GM18505 (cell line): ENCODE results near the gene GBP7.
"Not testable (repeated sequence)": the region's sequence is repeated elsewhere in the genome, so short reads cannot be mapped to it uniquely, and the experiment has no call there.

Source experiments
- ATAC-seq: cut with Tn5 transposase; IDR thresholded peaks from one replicate; pipeline ENCODE4 v1.9.1; 2021; ENCODE audit not compliant: unreplicated experiment
- POLR2A ChIP-seq: IDR thresholded peaks from 4 replicates; pipeline ENCODE4 v1.6.1; 2011; ENCODE audit warnings: borderline replicate concordance; ENCODE audit not compliant: insufficient read depth, insufficient read length; ENCODE audit errors: extremely low read depth

Gene GBP7

DNA sequence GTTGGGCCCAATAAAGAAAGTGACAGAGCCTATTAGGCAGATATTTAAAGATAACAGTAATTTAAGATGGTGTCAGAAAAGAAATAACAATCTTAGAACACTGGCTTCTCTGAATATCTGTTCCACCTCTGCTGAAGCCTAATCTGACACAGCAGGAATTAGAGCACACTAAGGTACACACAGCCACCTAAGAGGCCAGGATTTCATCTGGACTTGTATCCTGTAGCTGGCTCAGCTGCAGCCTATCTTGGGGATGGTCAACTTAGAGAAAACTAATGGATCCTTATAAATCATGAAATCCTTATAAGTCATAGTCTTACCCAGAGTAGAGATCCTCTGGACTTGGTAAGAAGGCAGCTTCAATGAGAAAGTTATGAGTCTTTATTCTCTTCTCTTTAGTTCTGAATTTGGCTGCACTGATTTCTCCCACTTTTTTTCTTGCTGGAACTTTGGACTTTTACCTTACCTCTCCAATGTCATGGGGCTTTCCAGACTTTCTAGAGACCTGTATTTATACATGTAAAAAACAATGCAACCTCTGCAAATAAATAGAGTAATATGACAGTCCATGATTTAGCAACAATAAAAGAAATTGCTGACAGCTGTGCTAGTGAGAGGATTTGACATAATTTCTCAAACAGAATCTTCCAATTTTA, at the start of gene GBP7:
Gene GBP7, minus strand, starts transcription at position 403 of the 656 bp plus-strand sequence. CDS start 4,068 bp downstream, outside the sequence.
- no peak for ATAC-seq
- TF ChIP-seq POLR2A, result no peak

DNA sequence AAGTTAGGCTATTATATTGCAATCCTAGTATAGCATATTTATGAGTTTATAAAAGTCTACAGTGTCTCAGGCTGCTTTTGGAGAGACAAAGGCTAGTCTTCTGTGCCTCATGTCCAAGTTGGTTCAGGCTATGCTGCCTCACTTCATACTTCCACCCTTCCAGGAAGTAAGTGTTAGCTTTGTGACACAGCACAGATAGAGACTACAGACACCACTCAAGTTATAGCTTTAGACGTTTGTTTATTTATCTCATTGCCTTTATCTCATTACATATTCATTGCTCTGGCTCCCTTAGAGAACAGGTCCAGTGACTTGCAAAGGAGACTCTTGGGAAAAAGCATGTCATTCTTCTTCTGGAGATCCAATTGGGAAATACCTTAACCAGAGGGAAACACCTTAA, 45.5 kb upstream of the GBP7 start:
- ATAC-seq, result no peak
- TF ChIP-seq POLR2A, result no peak

DNA sequence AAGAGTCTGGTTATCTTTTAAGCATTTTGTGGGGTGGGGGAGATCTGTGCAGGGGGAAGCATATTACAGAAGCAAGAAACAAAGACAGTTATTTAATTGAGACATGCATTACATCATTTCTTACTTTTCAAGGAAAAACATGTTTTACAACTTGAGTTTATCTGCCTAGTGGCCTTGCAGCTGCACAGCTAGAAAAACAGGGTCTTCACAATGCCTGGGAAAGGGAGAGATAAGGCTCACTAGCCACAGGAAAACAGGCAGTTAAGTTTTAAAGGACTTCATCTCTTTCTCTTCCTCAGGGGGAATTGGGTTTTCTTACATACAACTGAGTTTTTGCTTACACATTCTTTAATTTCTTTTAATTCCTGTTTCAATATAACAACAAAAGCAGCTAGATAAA, 44.0 kb upstream of the GBP7 start:
- ATAC-seq, result not testable (repeated sequence)

DNA sequence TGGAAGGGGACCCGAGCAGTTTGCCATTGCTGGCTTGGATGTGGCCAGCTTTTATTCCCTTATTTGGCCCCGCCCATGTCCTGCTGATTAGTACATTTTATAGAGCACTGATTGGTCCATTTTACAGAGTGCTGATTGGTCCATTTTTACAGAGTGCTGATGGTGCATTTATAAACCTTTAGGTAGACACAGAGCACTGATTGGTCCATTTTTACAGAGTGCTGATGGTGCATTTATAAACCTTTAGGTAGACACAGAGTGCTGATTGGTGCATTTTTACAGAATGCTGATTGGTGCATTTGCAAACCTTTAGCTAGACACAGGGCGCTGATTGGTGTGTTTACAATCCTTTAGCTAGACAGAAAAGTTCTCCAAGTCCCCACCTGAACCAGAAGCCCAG, 43.1 kb upstream of the GBP7 start:
- not testable (repeated sequence) for ATAC-seq

GRCh38 chr1:89213347-89213746, 37.5 kb upstream of the GBP7 start:
- no peak for ATAC-seq

DNA sequence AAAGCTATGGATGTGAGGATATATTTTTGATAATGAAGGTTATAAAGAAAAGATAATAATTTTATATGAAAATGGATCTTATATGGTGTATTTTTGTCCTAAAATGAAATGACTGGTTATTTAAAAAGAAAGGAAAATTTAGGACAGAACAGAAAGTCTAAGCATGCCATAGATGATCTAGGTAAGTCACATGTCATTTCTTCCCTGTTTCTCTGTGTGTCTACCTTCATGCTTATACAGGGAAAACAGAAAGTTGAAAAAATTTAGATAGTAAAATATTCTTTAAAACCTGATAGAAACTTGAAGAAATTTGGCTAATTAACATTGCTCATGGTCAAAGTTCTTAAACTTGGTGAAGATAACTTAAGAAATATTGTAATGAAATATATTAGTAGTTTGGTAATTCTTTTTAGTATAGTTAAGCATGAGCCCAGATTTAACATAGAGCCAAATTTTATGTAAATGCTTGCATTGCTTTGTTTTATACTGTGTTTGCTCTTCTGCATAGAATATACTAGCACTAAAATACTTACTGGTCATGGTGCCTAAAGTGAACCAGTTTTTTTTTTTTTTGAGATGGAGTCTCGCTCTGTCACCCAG, 35.3 kb upstream of the GBP7 start:
- no peak for ATAC-seq
- TF ChIP-seq POLR2A, result no peak

More at GRCh38 chr1:89213347-89213746, 37.5 kb upstream of the GBP7 start:
- no peak for TF ChIP-seq POLR2A

DNA sequence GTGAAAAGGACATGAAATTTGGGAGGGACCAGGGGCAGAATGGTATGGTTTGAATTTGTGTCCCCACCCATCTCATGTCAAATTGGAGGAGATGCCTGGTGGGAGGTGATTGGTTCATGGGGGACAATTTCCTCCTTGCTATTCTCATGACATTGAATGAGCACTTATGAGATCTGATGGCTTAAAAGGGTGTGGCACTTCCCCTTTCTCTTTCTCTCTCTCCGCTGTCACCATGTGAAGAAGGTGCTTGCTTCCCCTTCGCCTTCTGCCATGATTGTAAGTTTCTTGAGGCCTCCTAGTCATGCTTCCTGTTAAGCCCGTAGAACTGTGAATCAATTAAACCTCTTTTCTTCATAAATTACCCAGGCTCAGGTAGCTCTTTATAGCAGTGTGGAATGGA, 30.6 kb upstream of the GBP7 start:
- TF ChIP-seq POLR2A, result no peak
- no peak for ATAC-seq

DNA sequence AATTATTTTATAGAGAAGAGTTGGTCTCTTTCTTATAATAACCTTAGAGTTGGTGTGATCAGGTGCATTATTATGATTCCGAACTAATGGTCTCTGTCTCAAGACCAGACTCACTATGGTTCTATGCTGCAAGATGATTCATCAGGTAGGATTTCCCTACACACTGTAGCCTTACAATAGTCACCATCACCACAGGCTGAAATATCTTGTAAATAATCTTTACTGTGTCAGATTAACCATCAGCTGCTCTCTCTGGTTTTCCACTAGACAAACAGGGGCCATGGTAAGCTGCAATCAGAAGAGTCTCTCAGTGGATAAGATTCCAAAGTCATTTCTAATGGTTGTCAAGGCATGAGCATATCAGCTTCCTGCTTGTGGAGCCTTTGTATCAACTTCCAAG, 27.4 kb upstream of the GBP7 start:
- no peak for ATAC-seq
- TF ChIP-seq POLR2A, result no peak

DNA sequence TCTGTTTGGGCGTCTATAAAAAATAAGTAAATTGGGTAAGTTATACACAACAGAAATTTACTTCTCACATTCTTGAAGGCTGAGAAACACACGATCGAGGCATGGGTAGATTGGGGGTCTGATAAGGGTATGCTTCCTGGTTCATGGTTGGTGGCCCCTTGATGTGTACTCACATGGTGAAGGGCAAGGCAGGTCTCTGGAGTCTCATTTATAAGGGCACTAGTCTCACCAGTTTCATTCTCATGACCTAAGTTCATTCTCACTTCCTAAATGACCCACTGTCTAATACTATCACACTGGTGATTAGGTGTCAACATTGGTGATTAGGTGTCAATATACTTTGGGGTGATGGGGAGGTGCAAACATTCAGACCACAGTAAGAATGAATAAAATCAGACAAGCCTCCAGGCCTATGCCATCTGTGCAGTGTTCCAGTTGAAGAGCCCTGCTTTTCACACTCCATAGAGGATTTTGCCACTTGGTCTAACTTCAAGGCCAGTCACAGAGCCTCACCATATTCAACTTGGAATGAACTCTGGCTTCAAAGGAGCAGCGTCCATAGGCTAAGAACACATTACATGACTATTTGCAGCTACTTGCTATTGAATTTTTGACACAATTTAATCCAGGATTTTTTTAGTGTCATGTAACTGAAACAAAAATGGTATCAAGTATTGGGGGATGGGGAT, 25.4 kb upstream of the GBP7 start:
- peak; percentile 52 for ATAC-seq
- TF ChIP-seq POLR2A, result no peak

DNA sequence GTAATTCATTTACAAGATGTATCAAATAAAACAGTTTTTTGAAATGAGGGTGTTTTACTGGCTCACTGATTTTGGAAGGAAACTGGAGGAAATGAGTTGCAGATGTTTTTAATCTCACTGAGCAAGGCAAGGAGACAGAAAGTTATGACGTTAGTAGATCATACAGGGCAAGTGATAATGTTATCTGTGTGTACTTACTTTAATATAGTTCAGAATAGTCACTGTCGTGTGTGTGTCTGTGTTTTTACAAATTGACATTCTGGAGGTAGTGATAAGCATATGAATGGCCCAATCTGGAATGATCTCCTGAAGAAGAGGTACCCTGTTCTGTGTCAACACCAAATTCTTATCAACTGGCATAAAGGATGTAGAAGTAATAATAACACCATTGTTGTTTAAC, 24.9 kb upstream of the GBP7 start:
- TF ChIP-seq POLR2A, result no peak
- no peak for ATAC-seq

DNA sequence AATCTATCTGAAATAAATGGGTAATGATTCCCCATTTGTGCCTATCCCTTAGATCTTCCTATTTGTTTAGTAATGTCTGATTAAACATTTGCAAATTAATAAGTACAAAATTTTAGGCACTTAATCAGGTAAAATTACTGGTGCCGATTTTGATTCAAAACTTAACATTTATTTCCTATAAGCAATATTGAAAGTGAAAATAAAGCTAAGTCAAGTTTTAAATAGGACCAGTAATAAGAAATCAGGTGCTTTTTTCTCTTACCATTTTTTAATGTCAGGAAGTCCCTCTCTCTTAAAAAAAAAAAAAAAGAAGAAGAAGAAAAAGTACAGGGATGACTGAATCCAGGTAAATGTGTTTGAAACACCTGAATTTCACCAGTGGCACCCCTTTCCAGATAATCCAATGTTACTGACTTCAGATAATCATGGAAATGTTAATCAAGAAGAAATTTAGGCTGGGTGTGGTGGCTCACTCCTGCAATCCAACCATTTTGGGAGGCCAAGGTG, 23.8 kb upstream of the GBP7 start:
- no peak for TF ChIP-seq POLR2A
- ATAC-seq, result no peak

GRCh38 chr1:89198491-89199072, 22.8 kb upstream of the GBP7 start, which contains the start of gene GBP4:
Gene GBP4, minus strand, starts transcription at chr1:89198942. Its CDS starts 108 bp downstream, at chr1:89198834.
- peak; percentile 46 for ATAC-seq
- TF ChIP-seq POLR2A, result peak; percentile 47

GRCh38 chr1:89198081-89198480, 22.3 kb upstream of the GBP7 start:
- TF ChIP-seq POLR2A, result no peak
- no peak for ATAC-seq

GRCh38 chr1:89195476-89195875, 19.7 kb upstream of the GBP7 start:
- ATAC-seq, result no peak
- no peak for TF ChIP-seq POLR2A

- TF ChIP-seq POLR2A, result no peak
- ATAC-seq, result no peak
Measured at GRCh38 chr1:89191314-89191713, 15.5 kb upstream of the GBP7 start.
